LNCAP (cell line): ENCODE measurements around the gene PGLYRP1.

Experiments used
- CTCF ChIP-seq: fragments of 450-650 bp; IDR thresholded peaks from 2 replicates; pipeline ENCODE4 v1.5.1; 2017; ENCODE audit warnings: mild to moderate bottlenecking

Gene PGLYRP1

DNA sequence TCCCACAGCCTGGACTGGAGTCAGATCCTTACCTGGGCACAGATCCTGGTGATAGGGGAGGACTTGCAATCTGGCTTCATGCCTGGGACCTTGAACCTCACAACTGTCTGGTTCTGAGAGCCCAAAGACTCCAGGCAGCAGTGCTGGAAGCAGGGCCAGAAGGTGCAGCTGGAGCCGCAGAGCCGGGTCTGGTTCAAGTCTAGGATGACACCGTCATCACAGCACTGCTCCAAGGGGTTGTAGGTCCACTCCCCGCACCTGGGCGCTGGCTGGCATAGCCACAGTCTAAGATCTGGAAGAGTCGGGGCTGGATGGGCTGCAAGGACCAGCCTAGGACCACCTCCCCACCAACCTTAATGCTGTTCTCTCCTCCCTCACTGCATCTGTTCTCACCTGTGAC, 17.3 kb upstream of the PGLYRP1 start:
- TF ChIP-seq CTCF, result no peak

- no peak for TF ChIP-seq CTCF
Observed at GRCh38 chr19:46036744-46037128, 13.9 kb upstream of the PGLYRP1 start.

GRCh38 chr19:46035986-46036743, 13.3 kb upstream of the PGLYRP1 start:
- TF ChIP-seq CTCF, result no peak

GRCh38 chr19:46035546-46035945, 12.7 kb upstream of the PGLYRP1 start:
- TF ChIP-seq CTCF, result no peak

DNA sequence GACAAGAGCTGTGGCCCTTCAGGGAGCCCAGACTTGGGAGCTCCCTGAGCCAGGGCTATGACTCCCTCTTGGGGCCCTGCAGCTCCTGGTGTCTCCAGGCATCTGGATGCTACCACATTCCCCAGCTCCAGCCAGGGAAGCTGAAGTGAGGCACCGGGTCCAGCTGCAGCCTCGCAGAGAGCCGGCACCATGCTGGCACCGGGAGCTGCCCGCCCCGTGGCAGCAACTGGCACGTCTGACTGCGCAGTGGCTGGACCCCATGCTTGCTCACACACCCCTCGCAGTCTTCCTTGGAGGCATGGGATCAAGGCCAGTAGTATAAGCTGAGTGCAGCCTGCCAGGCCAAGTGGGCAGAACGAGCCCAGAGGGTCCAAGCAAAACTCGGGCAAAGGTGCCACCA, 10.5 kb upstream of the PGLYRP1 start:
- no peak for TF ChIP-seq CTCF

GRCh38 chr19:46032597-46033025, 9.8 kb upstream of the PGLYRP1 start:
- no peak for TF ChIP-seq CTCF

DNA sequence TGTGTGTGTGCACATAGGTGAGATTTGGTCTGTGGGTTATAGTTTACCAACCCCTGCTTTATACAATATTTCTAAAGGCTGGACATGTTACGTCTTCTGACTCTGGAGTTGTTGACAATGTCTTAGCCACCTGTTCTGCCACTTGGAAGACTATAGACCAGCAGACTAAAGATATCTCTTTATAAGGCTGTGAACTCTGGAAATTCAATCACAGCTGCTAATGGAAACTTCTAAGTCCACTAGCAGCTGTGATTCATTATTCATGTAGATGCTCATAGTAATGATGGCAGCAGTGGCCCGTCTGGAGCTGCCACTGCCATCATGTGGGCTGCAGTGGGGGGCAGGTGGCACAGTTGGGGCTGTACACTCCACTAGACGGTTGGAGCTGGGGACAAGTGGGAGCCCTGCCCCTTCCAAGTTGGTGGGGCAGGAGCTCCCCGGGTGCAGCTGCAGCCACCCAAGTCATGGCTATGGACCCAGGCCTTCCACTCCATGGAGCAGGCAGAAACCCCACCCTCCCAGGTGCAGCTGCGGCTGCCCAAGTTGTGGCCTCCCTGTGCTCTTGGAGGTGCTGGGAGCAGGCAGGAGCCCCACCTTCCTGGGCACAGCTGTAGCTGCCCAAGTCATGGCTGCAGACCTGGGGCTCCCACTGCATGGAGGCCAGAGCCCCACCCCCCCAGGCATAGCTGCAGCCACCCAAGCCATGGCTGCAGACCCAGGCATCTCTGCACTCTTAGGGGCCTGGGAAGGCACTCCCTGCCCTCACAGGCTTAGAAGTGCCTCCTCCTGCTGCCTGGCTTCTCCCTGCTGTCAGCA, 9.1 kb upstream of the PGLYRP1 start:
- no peak for TF ChIP-seq CTCF
